Suprapubic skin (tissue), 4 donors: ENCODE data around the gene KRTAP1-4.

ENCODE experiments used
- CTCF ChIP-seq, 2 donors: fragments of 200-600 bp in 1 of 2; fragments of 450-650 bp in 1 of 2; sonication (generic) in 1 of 2; IDR thresholded peaks; one replicate each; pipeline ENCODE4 v1.5.1; 2016 to 2019; ENCODE audit warnings: antibody characterized with exemption in 2 of 2, mild to moderate bottlenecking in 1 of 2, moderate library complexity in 1 of 2
- POLR2A ChIP-seq, 2 donors: fragments of 450-650 bp; IDR thresholded peaks; one replicate each; pipeline ENCODE4 v1.6.1; 2017; ENCODE audit warnings: antibody characterized with exemption in 2 of 2, mild to moderate bottlenecking in 2 of 2, moderate library complexity in 2 of 2
- POLR2AphosphoS5 ChIP-seq, 3 donors: sonication (generic); formaldehyde crosslinking; IDR thresholded peaks; one replicate each; pipeline ENCODE4 v1.6.1; 2017; ENCODE audit warnings: antibody characterized with exemption in 3 of 3

DNA sequence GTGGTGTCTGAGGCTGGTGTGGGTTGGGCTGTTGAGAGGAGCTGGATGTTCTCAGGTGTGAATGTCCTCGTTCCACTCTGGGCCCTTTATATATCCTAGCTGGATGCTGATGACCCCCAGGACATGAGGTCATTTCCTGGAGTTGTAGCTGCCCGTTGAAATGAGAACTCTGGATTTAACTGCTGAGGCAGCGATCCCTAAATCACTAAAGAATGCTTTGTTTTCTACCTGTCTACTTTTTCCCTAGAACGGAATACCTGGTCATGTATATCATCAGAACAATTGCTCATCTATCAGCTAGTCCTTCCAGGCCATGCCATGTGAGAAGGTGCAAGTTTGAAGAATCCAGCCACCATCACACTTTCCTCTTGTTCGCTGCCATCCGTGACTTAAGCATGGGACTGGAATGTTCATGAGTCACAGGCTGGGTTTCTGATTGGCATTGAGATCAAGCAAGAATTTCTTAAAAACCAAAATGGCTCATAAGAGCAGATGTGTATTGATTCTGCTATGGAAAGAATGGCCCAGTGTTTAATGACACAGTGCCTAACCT lies 30.1 kb upstream of the KRTAP1-4 start, which contains the start of gene KRTAP2-3:
- TF ChIP-seq POLR2A (IDR thresholded peaks at IDR 0.05) (no peak), CTCF (IDR thresholded peaks at IDR 0.05) (no peak), POLR2AphosphoS5 (IDR thresholded peaks at IDR 0.05) (no peak)
